Activated CD4-positive, alpha-beta T cell treated with anti-CD3 and anti-CD28 coated beads, Interleukin-2, Interleukin-6, amounts not matched to agents 100 ng/mL and 50 ng/mL, durations not matched to agents 16 hours and 8 hours (primary cell): ENCODE results near the gene NOG.

Experiments
- DNase-seq: peaks from one replicate; pipeline ENCODE4 v3.0.0-alpha.2; 2020

The NOG gene

DNA sequence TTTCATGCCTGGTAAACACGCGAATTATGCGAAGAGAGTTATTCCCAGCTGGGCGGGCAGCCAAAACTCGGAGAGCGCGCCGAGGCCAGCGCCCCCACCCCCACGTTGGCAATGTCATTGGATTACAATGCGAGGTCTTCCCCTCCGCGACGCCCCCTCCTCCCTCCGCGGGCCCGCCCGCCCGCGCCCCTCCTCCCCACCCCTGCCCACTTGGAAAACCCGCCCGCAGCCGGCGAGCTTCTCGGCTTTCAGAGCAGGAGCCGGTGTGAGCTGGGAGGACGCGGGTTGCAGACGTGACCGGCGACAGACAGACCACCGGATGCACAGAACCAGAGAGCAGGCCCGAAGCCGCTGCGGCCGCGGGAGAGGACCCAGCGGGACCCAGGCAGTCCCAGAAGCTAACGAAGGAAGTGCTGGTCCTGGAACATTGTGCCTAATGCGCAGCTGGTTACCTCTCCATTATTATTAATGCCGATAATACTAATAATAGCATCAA, 4.0 kb downstream of the NOG start:
- no peak for DNase-seq

DNA sequence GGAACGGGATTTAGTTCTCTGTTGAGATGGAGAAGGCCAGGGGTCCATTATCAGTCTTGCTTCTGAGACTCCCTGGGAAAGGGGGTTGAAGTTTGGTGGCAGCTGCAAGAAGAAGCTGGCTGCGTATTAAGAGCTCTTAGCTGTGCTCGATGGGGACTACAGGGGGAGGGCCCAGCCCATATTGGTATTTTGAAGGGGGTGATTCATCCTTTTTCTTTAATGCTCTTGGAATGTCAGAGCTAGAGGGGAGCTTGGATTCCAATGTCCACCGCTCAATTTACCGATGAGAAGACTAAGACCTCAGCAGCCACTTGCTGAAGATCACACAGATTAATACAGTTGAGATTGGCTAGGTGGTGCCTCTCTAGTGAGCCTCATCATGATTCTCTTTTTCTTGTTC, 5.0 kb downstream of the NOG start:
- no peak for DNase-seq

DNA sequence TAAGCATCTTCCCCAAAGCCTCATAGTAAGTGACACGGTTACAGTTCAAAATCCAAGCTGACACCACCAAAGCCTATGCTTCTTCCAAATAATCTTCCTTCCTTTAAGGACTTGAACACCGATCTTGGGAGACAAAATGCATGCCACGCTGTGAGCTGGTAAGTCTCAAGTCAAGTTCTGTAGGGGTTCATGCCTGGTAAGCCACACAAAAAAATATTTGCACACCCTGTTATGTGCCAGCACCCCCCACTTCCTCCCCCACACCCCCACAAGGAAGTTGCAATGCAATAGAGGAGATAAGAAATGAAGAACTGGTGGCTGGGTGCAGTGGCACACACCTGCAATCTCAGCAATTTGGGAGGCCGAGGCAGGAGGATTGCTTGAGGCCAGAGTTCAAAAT, 5.6 kb downstream of the NOG start:
- no peak for DNase-seq

DNA sequence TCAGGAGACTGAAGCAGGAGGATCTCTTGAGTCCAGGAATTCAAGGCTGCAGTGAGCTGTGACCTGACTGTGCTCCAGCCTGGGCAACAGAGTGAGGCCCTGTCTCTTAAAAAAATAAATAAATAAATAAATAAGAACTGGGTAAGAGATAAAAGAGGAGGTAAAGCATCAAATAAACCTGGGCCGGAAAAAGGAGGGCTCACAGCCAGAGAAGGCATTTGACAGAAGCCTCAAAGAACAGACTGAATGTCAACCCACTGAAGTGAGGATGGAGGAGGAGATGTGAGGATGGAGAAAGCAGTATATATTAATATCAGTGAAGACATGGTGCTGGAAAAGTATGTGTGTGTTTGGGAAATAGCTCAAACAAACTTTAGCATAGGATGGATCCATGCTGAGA, 6.1 kb downstream of the NOG start:
- no peak for DNase-seq

GRCh38 chr17:56600256-56600655, 6.8 kb downstream of the NOG start:
- no peak for DNase-seq

DNA sequence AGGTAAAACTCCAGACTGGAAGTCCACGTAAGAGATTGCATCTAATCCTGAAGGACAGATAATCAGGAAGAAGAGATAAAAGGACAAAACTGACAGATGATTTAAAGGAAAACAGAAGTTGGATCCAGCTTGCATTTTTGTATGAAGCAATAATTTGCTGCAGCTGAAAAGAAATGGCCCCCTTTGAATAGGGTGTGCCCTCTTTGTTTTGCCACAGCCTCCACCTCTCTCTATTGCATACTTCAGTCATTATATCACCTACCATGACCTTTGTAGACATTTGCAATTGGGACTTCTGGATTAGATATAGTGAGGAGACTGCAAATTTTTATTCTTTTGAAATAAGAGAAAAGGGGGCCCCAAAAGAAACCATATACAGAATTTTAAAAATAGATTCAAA, 8.1 kb downstream of the NOG start:
- DNase-seq, result no peak

GRCh38 chr17:56602292-56603130, 9.0 kb downstream of the NOG start:
- DNase-seq, result no peak

DNA sequence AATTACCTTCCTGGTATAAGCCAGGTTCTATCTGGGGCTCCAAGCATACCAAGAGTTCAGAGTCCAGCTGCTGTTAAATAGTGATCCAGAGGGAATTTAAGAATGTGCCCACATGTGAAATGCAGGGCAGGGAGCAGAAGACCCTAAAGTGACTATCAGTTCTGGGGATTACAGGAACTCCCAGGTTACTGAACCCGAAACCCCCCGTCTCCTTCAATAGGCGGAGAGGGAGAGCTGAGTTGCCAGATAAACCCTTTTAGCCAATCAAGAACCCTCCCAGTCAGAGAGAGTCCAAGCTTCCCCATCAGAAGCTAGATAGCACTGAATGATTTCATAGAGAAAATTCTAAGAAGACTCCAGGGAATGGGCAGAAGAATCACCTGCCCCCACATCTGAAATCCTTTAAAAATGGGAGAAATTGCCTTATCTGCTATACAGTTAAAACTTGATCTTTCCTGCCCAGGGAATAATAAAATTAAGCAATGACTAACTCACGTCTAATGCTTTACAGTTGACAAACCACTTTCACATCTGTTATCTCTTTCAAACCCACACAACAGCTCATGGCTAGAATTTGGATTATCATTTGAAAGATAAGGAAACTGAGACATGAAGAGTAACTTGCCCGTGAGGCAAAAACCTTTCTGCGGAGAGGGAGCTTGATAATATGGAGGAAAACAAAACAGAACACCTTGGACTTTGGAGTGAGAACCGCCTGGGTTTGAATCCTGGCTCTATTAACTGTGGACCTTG, 10.2 kb downstream of the NOG start:
- no peak for DNase-seq

DNA sequence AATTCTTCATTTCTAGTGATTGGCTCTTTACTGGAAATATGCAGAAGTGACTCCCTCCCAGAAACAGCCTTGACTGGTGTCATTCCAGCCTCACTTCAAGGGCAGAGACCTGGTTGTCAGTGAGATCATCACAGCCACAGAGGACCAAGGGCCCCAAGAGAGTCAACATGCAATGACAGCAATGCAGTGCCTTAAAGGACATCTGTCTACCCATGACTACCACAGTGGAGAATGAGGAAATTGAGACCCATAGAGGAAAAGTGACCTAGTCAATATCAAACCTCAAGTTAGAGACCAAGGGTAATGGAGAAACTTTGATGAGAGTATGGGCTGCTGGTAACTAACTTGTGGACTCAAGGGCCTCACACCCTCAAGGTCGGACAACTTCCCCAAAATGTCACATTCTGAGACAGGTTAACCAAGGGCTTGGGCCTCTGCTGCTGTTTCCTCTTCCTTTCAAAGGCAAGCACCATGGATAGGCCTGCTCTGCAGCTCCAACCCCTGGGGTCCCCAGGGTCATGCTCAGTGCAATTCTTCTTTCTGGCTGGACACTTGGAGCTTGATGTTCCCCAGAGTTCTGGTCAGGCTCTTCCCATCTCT, 11.3 kb downstream of the NOG start:
- DNase-seq, result no peak

- no peak for DNase-seq
Observed at GRCh38 chr17:56608944-56609343, 15.4 kb downstream of the NOG start.

- DNase-seq, result no peak
Observed at GRCh38 chr17:56610321-56610720, 16.8 kb downstream of the NOG start.

- no peak for DNase-seq
Observed at GRCh38 chr17:56613131-56613530, 19.6 kb downstream of the NOG start.

DNA sequence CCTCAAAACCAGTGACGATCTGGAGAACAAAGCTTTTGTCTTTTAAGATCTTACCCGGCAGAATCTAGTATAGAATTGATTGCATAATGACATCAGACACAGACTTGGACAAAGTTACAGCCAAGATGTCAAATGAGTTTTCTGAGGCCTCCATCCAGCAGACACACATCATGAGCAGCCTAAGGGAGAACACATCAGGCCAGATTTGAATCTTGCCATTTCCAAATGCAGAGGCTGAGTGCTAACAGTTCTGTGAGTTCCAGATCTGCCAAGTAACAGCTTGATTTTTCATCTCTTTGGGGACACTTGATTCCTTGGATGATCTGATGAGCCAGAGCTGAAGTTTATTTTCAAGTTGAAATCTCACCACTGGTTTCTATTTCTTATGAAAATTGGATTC, 21.0 kb downstream of the NOG start:
- DNase-seq, result no peak

GRCh38 chr17:56616239-56616638, 22.7 kb downstream of the NOG start:
- DNase-seq, result no peak

GRCh38 chr17:56623383-56623782, 29.9 kb downstream of the NOG start:
- no peak for DNase-seq

DNA sequence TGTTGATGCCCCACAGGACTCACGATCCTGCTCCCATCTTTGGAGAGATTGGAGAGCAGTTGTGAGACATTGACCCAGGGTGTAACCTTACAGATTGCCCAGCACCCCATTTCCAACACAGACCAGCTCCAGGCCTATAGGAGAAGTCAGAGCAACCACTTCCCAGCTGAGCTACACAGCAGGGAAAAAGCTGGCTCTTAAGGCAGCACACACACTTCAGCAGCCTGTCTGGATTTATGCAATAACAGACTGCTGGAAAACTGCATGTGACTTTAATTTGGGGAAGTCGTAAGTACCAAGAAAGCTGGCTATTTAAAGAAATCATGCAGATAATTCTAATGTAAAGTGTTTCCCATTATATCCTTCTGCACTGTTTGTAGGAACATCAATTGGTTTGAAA, 30.8 kb downstream of the NOG start:
- no peak for DNase-seq

DNA sequence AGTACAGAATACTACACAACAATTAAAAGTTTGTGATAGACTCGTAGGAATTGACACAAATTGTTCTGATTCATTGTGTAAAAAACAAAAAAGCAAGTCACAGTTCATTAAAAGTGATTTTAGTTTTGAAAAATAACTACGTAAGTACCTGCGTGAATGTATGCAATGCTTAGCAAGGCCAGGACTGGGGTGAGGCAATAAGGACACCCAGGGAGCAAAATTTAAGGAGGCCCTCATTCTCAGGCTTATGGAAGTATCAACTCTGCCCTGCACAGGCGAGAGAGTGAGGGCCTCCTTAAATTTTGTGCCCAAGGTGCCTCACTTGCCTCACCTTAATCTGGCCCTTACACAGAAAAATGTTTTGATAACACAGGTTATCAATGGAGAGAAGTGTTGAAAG, 31.4 kb downstream of the NOG start:
- DNase-seq, result no peak

DNA sequence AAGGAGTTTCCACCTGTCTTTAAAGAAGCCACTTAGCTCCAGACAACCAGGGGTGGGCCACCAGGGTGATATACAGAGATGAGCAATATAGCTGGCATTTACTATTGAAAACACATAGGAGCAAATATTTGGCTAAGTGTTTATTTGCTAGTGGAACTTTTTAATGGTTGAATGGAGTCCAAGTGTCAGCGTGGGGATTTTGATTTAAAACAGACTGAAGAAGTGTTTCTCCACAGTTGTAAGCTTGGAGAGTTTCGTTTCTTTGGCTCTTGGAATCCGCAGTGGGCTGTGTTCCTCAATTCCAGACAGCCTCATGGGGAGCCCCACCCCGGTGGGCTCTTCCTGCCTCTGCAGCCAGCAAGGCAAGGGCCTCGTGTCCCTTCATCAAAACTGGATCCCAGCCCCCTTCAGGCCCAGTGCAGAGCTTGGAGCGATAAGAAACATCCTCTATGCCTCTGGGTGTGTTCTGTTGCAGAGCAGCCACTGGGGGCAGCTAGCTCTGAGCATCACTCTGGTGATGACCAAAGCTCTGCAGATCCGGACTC, 36.1 kb downstream of the NOG start:
- DNase-seq, result no peak

DNA sequence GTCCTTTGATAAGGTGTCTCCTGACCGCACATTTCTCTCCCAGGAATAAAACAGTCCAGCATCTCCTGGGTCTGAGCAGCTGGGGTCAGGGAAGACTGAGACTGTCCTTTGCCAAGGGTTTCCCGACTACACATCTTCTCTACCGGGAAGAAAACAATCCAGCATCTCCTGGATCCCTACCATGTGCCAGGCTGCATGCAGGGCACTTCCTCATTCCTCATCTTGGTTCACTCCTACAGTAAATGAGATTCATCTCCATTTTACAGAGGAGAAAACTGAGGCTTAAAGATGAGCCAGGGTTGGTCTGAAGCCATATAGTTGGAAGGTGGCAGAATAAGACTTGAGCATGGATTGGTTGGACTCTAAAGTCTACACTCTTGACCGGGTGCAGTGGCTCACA, 36.7 kb downstream of the NOG start:
- DNase-seq, result no peak

DNA sequence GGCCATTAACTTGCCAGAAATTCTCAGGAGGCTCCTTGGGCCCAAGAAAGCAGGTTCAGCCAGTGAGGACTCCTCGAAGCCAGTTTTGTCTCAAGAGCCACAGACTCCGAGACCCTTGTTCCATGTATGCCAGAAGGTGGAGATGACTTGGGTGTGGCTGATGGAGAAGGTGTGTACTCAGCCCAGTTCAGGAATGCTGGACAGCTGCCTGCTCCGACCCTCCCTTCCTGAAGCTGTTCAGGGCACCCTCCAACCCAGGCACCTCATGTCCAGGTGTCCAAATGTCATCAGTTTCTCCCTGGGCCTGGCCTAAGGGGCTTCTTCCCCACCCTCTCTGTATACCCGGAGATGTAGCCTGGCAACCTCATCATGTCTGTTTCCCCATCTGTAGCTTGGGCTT, 40.2 kb downstream of the NOG start:
- no peak for DNase-seq

GRCh38 chr17:56635641-56636040, 42.1 kb downstream of the NOG start:
- DNase-seq, result no peak

DNA sequence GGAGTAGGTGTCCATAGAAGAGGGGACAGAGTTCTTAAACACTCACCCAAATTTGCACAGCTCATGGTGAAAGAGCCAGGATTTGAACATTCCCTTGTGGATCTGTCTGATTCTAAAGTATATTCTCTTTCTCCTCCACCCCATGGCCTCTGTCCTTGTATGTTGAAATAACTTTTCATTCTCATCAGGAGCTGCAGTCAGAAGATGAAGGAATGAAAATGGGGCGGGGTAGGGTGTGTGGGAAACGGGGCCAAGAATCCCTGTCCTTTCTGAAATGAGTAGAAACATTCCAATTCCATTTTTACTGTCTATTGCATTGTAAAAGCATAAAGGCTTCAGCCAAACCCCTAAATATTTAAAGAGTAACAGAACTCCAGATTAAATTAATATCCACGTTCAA, 42.8 kb downstream of the NOG start:
- no peak for DNase-seq

DNA sequence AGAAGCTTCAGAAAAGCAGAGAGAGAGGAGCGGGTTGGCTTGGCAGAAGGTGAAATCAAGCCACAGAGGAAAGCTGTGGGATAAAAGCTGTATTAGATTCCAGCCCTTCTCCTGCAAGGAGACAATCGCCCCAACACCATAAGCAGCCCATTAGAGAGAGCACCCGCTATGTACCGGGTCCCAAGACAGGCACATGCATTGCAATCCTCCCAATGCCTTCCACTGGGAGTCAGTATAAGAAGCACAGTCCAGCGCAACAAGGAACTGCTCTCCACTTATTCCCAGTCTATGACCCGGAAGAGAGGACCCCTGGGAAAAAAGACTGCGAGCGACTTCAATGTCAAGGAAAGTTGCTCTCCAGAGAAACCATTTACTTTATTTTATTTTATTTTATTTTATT, 43.8 kb downstream of the NOG start:
- no peak for DNase-seq

GRCh38 chr17:56638591-56639051, 45.1 kb downstream of the NOG start:
- no peak for DNase-seq
